GM12892 (cell line): Measurements from ENCODE around the gene ZNF480.

Source experiments
- POLR2A ChIP-seq: IDR thresholded peaks from 2 replicates; pipeline ENCODE4 v1.6.1; 2011; ENCODE audit warnings: low read depth, low read length, control low read depth
- POLR2AphosphoS5 ChIP-seq: IDR thresholded peaks from 2 replicates; pipeline ENCODE4 v1.6.1; 2011; ENCODE audit warnings: low read depth, low read length, control low read depth
- TAF1 ChIP-seq: IDR thresholded peaks from 2 replicates; pipeline ENCODE4 v1.6.1; 2011; ENCODE audit warnings: low read depth, mild to moderate bottlenecking, control low read depth, low read length, borderline replicate concordance

GRCh38 chr19:52248241-52248640 lies 48.7 kb upstream of the ZNF480 start:
- TF ChIP-seq POLR2AphosphoS5 (no peak), POLR2A (no peak), TAF1 (no peak)
